Ishikawa (cell line): ENCODE data around the gene MKKS.

ENCODE experiments used
- CREB1 ChIP-seq: IDR thresholded peaks from 2 replicates; pipeline ENCODE4 v1.6.1; 2012; ENCODE audit warnings: low read depth
- EGR1 ChIP-seq: IDR thresholded peaks from 2 replicates; pipeline ENCODE4 v1.6.1; 2012
- MAX ChIP-seq: IDR thresholded peaks from 2 replicates; pipeline ENCODE4 v1.6.1; 2012
- NFIC ChIP-seq: IDR thresholded peaks from 2 replicates; pipeline ENCODE4 v1.6.1; 2012
- USF1 ChIP-seq: IDR thresholded peaks from 2 replicates; pipeline ENCODE4 v1.6.1; 2012

- no peak for TF ChIP-seq EGR1
- TF ChIP-seq MAX: no peak
- no peak for TF ChIP-seq USF1
- TF ChIP-seq CREB1: no peak
- no peak for TF ChIP-seq NFIC
Observed at GRCh38 chr20:10476319-10476724, 42.3 kb upstream of the MKKS start.
